Sciatic nerve (tissue), 2 donors: Measurements from ENCODE around the gene LRRC7. TPM values are rescaled to one million over a fixed set of nuclear protein-coding genes. Genes with fewer than 3 reads are reported as not detected.
"Not testable (repeated sequence)": the region's sequence is repeated elsewhere in the genome, so short reads cannot be mapped to it uniquely, and the experiment has no call there.

ENCODE experiments used
- ATAC-seq: fragments of 200-7000 bp; cut with Tn5 transposase; one replicate; pipeline ENCODE4 v1.9.1; 2020; ENCODE audit warnings: mild to moderate bottlenecking, moderate library complexity
- DNase-seq: peaks from one replicate; pipeline ENCODE4 v3.0.0-alpha.2; 2020; ENCODE audit warnings: low spot score
- intact Hi-C: fragments of 100-400 bp; cut with DNase I; formaldehyde crosslinking; loops from one replicate; pipeline ENCODE4 v1.14.2; 2022
- total RNA-seq: library from RNA; stranded (reverse); fragmentation: NEBNext Ultra II Directional; extraction: Animal tissue kit (Norgen Biotek cat#: 25700); gene quantifications from one replicate; pipeline ENCODE4 v1.2.1, GENCODE V29; 2021
- donor health status: DM: no; HTN: no; CAD: no.
- donor health status: DM: no; HTN: no; CAD: no.

The LRRC7 gene
- total RNA-seq, 1 donor from 2014 or later, result 42.4 TPM

- intact Hi-C loops, result no loop called here
- ATAC-seq (no peak), DNase-seq (no peak)
These were observed 352.2 kb downstream of the LRRC7 start for GRCh38 chr1:69919922-69920273.

DNA sequence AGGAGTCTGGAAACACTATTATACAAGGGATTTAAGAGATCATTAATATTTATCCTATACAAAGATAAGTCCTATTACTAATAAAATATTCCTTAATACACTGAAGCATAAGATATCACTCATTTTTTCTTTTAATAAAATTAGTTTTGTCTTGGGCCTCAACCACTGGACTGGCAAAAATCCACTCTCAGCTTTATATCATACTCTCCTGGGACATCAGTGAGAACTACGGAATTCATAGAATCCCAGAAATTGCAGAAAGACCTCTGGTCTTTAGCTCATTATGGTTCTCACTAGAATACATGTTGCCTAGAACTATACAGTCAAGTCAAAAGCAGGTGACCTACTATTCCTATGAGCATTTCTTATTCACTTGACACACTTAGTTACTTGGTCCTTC is 352.7 kb downstream of the LRRC7 start:
- ATAC-seq (no peak), DNase-seq (no peak)
- intact Hi-C loops, result no loop called here

DNA sequence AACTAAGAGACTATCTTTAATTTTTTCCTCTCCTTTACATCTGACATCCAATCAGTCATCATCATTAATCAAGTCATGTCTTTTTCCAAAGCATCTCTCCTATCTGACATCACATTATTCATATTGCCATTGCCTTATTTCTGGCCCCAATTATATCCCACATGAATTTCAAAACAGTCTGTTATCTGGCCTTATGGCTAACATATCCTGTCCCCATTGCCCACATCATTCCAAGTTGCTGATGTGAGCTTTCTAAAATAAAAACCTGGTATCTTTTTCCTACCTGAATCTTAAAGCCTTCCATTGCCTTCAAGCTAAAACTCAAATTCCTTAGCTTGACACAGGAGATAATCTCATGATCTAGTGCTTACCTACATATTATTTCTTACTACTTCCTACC is 353.8 kb downstream of the LRRC7 start:
- ATAC-seq (no peak), DNase-seq (no peak)
- intact Hi-C loops, result no loop called here

DNA sequence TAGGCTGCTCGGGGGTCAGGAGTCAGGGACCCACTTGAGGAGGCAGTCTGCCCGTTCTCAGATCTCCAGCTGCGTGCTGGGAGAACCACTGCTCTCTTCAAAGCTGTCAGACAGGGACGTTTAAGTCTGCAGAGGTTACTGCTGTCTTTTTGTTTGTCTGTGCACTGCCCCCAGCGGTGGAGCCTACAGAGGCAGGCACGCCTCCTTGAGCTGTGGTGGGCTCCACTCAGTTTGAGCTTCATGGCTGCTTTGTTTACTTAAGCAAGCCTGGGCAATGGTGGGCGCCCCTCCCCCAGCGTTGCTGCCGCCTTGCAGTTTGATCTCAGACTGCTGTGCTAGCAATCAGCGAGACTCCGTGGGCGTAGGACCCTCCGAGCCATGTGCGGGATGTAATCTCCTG is 360.5 kb downstream of the LRRC7 start:
- ATAC-seq, intact Hi-C loops, DNase-seq: not testable (repeated sequence)

GRCh38 chr1:69929308-69930057 is 361.8 kb downstream of the LRRC7 start:
- DNase-seq (no peak), ATAC-seq (no peak)
- intact Hi-C loops, result no loop called here

DNA sequence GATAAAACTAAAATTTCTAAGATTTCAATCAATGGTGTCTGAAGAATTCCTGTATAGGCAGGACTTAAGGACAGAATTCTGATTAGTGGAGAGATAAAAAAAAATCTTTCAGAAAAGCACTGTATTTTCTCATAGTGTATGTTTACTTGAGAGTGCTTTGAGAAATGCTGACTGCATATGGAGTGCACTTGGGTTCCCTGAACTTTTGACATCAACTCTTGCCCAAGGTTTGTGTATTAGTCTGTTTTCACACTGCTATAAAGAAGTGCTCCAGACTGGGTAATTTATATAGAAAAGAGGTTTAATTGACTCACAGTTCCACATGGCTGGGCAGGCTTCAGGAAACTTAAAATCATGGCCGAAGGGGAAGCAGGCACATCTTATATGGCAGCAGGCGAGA is 362.7 kb downstream of the LRRC7 start:
- DNase-seq (no peak), ATAC-seq (no peak)
- intact Hi-C loops, result no loop called here

- intact Hi-C loops, result no loop called here
- no peak for ATAC-seq
- DNase-seq, result no peak
These were observed 365.0 kb downstream of the LRRC7 start for GRCh38 chr1:69932760-69933159.

DNA sequence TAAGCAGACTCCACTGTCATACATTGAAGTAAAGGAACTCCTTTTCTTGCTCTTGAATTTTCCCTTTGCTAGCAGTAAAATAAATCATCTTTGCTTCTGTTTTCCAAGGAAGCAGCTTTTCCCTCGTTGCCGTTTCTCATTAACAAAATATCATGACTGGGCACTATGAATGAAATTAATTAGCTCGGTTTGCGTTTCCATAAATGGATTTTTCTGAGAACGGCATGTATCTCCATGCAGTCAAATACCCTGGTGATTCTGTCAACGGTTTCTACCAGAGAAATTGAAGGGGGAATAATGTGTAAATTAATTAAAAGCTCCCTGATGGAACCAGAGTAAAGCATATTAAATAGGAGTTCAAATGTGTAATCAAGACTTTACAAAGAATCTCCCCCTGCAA is 372.5 kb downstream of the LRRC7 start:
- intact Hi-C loops, result loop anchor here (5.0 kb wide), 1 partner anchor 987 kb away; no protein-coding TSS in a partner anchor
- ATAC-seq, result no peak
- DNase-seq, result no peak

- DNase-seq (no peak), ATAC-seq (no peak)
- intact Hi-C loops, result loop anchor here (5.0 kb wide), 1 partner anchor 986 kb away; no protein-coding TSS in a partner anchor
These were observed 373.1 kb downstream of the LRRC7 start for GRCh38 chr1:69940816-69941215.

- ATAC-seq (no peak), DNase-seq (no peak)
- intact Hi-C loops, result loop anchor here (5.0 kb wide), 1 partner anchor 984 kb away; no protein-coding TSS in a partner anchor
These were observed 375.3 kb downstream of the LRRC7 start for GRCh38 chr1:69943030-69943429.

- no peak for ATAC-seq
- intact Hi-C loops, result no loop called here
- no peak for DNase-seq
These were observed 379.2 kb downstream of the LRRC7 start for GRCh38 chr1:69946935-69947334.

- ATAC-seq, result no peak
- DNase-seq, result no peak
- intact Hi-C loops, result no loop called here
These were observed 380.1 kb downstream of the LRRC7 start for GRCh38 chr1:69947837-69948236.

DNA sequence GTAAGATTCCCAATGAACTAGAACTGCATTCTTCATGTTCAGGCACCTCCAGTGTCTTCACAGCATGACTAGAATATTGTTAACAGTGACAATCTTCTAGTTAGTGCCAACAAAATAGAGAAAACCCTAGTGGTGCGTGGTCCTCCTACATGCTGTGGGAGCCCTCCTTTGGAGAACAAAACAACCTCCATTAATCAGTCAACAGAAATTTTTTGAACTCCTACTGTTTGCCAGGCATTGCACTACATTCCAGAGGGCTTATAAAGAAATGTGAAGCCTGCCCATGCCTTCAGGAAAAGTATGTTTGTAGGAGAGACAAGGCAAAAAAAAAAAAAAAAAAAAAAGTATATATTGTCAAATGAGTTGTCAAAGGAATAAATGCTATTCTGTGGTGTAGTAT is 385.0 kb downstream of the LRRC7 start:
- no peak for ATAC-seq
- intact Hi-C loops, result no loop called here
- no peak for DNase-seq

DNA sequence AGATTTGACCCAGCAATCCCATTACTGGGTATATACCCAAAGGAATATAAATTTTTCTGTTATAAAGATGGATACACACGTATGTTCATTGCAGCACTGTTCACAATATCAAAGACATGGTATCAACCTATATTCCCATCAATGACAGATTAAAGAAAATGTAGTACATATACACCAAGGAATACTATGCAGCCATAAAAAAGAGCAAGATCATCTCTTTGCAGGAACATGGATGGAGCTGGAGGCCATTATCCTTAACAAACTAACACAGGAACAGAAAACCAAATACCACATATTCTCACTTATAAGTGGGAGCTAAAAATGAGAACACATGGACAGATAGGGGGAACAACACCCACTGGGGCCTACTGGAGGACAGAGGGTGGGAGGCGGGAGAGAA is 394.7 kb downstream of the LRRC7 start:
- ATAC-seq, DNase-seq, intact Hi-C loops: not testable (repeated sequence)

DNA sequence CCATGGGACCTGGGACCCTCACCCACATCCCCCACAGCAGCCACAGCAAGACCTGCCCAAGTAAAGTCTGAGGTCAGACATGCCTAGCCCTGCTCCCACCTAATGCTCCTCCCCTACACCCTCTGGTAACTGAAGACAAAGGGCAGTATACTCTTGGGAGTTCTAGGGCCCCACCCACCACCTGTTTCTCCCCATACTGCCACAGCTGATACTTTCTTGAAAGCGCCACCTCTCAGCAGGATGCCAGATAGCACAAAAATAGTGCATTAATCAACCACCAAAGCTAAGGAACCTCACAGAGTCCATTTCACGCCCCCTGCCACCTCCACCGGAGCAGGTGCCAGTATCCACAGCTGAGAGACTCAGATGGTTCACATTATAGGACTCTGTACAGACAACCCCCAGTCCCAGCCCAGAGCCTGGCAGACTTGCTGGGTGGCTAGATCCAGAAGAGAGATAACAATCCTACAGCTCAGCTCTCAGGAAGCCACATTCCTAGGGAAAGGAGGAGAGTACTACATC is 399.6 kb downstream of the LRRC7 start:
- intact Hi-C loops, result no loop called here
- ATAC-seq (no peak), DNase-seq (no peak)

GRCh38 chr1:69976896-69977295 is 409.2 kb downstream of the LRRC7 start:
- ATAC-seq (no peak), DNase-seq (no peak)
- intact Hi-C loops, result no loop called here

GRCh38 chr1:69982992-69983391 is 415.3 kb downstream of the LRRC7 start:
- intact Hi-C loops, result no loop called here
- no peak for DNase-seq
- no peak for ATAC-seq

- no peak for DNase-seq
- no peak for ATAC-seq
- intact Hi-C loops, result no loop called here
These were observed 417.7 kb downstream of the LRRC7 start for GRCh38 chr1:69985376-69985775.

DNA sequence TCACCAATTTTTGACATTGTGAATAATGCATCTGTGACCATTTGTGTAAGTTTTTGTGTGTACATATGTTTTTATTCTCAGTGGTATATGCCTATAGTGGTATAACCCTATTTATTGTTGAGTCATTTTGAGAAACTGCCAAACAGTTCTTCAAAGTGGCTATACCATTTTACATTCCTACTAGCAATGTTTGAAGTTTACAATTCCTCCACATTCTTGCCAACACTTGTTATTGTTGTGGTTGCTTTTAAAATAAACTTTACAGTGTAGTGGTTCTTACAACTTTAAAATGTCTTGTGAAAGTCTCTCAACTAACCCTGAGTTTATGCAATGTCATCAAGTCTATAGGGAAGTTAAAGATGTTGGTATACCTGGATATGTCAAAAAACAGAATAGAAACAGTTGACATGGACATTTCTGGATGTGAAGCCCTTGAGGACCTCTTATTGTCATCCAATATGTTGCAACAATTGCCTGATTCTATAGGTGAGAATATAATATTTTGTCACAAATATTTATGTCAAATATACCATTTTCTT is 418.2 kb downstream of the LRRC7 start:
- no peak for DNase-seq
- intact Hi-C loops, result no loop called here
- no peak for ATAC-seq

- intact Hi-C loops, result no loop called here
- DNase-seq, result no peak
- no peak for ATAC-seq
These were observed 420.2 kb downstream of the LRRC7 start for GRCh38 chr1:69987881-69988280.

DNA sequence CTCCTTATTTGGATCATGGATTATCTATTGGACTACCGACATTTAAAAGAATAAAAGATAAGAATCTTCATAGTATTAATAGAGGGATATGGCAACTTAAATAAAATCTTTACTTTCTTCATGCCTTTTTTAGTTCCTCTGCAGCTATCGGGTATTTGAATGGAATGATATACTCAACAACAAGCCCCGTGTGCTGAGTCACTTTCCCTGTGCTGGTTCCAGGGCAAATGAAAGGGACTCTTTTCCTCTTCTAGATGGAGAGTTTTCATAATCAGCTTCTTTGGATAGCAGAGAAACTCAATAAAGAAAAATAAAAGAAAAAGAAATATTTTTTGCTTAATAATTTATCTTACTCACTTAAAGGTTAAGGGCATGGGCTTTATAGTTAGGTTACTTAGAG is 423.9 kb downstream of the LRRC7 start:
- no peak for DNase-seq
- intact Hi-C loops, result no loop called here
- no peak for ATAC-seq
